ENCODE measurements around the gene GALNT5.

GALNT5 gene

DNA sequence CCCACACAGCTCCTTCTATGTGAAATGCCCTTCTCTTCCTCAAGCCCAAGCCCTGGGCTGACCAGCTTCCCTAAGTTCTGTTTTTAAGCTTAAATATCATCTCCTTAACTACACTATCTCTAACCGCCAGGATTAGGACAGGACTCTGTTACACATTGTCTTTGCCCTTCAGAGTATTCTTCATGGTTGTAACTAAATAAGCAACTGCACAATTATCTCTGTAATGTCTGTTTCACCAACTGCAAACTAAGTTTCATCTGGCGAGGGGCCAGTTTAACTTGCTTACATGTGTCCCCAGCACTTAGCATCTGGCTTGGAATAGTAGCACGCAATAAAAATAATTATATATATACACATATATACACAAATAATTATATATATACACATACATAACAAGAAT is 69.2 kb downstream of the GALNT5 start:
- TF ChIP-seq, protein P1, sequence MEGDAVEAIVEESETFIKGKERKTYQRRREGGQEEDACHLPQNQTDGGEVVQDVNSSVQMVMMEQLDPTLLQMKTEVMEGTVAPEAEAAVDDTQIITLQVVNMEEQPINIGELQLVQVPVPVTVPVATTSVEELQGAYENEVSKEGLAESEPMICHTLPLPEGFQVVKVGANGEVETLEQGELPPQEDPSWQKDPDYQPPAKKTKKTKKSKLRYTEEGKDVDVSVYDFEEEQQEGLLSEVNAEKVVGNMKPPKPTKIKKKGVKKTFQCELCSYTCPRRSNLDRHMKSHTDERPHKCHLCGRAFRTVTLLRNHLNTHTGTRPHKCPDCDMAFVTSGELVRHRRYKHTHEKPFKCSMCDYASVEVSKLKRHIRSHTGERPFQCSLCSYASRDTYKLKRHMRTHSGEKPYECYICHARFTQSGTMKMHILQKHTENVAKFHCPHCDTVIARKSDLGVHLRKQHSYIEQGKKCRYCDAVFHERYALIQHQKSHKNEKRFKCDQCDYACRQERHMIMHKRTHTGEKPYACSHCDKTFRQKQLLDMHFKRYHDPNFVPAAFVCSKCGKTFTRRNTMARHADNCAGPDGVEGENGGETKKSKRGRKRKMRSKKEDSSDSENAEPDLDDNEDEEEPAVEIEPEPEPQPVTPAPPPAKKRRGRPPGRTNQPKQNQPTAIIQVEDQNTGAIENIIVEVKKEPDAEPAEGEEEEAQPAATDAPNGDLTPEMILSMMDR (IDR thresholded peaks at IDR 0.05; ENCODE audit: extremely low read depth, missing control alignments), result no peak
- no peak for DNase-seq (ENCODE audit: low spot score)

DNA sequence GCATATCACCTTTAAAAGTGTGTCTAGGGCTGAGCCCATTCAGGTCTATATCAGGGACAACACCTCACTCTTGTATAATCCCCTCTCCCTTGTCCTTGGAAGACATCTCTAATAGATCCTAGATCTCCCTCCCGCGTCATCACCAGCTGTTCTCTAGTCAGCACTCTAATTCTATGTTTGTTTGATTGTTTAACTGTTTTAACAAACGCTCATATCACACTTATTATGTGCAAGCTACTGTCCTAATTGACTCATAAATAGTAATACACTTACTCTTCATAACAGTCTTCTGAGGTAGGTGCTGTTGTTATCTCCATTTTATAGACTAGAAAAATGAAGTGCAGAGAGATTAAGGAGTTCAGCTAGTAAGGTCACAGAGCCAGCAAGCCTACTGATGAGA is 69.7 kb downstream of the GALNT5 start:
- DNase-seq (ENCODE audit: low spot score), result no peak
- TF ChIP-seq, protein P1 (IDR thresholded peaks at IDR 0.05; ENCODE audit: extremely low read depth, missing control alignments), result no peak

DNA sequence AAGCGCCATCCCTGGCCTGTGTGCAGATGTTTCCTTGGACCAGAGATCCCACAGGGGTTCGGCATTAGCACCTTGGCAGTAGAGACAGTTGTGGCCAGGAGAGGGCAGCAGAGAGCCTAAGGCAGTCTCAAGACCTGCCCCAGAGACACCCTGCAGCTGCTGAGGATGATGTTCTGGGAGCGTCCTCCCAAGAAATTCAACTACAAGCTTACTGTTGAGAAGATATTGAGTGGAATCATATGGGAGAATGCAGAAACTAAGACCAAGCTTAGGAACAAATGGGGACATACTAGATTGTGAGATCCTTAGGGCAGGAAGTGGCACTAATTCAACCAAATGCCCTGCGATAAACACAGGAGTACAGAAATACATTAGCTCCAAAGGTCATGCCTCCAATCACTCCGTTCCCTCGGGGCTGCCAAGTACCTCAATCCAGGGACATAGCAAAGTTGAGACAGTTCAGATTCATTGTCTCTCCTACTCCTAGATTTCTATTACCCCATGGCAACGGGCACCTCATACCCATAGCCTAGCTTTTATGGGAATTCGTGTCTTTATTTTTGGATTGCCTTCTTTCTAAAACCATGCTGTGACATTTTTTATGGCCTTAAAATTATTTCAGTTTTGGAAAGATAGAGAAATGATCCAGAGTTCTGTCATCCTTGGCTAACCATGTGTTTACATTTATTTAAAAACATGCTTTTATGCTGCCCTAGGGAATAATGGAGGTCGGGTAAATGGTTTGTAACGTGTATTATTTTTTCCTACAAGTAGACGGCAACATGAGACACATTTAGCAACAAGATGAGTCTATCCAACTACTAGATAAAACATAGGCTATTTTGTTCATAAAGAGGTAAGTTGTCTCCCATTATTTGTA is 70.4 kb downstream of the GALNT5 start:
- peak; percentile 79 for DNase-seq (ENCODE audit: low spot score)
- TF ChIP-seq, protein P1 (IDR thresholded peaks at IDR 0.05; ENCODE audit: extremely low read depth, missing control alignments), result peak; percentile 82

DNA sequence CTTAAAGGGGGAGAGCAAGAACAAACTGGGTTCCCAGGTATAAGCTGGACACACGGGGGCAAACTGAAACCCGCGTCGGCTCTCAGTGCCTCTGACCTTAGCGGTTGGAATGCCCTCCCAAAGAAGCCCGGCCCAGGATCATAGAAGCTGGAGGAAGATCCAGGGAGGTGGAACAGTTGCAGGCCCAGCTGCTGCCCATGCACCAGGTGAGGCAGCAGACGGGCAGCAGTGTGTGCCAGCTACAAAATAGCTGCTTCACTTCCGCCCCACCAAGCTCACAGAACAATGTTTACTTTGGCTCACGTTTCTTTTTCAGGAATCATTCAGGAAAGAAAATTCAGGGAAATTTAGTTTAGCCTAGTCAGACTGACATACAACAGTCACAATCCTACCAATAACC is 72.0 kb downstream of the GALNT5 start:
- no peak for DNase-seq (ENCODE audit: low spot score)
- TF ChIP-seq, protein P1 (IDR thresholded peaks at IDR 0.05; ENCODE audit: extremely low read depth, missing control alignments), result no peak

DNA sequence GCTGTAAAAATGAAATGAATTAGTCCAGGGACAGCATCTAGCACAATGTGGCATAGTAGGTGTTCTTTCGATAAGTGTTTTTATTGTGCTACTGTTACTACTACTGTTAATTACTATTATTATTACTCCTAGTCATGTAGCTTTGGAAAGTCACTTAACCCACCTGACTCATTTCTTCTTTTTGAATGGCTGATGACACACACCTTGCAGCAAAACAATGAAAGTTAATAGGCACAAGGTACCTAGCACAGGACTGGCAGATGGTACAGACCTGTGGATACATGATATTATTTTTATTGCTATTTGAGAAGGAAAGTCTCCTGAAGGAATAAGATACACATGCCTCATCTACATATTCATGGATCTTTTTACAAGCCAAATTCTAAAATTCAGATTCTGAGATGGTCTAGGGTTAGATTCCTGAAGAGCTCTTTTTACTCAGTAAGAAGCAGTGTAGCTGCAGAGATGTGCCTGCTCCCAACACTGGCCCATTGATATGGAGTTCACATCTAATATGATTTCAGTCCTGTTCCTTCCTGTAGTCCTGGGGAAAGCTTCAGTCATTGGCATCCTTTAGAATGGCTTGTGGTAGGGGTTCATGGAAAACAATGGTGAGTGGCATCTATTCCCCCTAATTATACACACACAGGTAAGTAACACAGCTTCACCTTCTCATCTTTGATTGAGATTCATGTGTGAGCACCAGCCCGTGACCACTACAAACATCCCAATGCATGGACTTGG is 76.0 kb downstream of the GALNT5 start:
- TF ChIP-seq, protein P1 (IDR thresholded peaks at IDR 0.05; ENCODE audit: extremely low read depth, missing control alignments), result no peak
- DNase-seq (ENCODE audit: low spot score), result no peak

DNA sequence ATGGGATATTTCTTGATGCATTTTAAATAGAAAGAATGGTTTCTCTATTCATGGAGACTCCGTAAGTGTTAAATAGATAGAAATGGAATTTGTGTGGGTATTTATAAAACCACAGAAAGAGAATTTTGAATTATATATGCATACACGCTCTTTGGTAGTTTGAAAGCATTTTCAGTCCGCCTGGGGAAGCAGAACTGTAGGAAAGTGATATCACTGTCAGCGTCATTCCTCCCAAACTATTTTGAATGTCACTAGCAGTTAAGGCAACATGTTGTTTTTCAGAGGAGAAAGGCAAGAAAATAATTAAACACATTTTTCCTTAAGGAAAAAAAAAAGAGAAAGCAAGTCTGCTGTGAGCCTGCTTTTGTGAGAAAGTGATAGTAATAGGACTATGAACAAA is 76.8 kb downstream of the GALNT5 start:
- DNase-seq (ENCODE audit: low spot score), result no peak
- TF ChIP-seq, protein P1 (IDR thresholded peaks at IDR 0.05; ENCODE audit: extremely low read depth, missing control alignments), result no peak

DNA sequence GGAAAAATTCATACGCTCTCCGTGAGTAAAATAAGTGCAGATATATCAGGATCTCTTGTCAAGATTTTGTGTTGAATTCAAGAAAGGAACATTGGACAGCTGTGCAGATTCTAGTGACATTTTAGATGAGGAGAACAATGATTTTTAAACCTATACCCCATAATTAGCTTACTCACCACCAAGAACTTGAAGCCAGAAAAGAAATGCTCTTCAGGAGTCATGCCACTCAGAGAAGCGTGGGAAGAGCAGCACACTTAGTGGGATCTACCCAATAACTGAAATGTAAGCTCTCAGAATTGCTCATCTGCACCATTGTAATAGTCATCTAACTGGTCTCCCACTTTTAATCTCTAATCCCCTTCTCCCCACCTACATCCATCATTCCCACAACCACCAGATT is 77.3 kb downstream of the GALNT5 start:
- TF ChIP-seq, protein P1 (IDR thresholded peaks at IDR 0.05; ENCODE audit: extremely low read depth, missing control alignments), result no peak
- no peak for DNase-seq (ENCODE audit: low spot score)

Measured in GM20000 (cell line).